Measurements from ENCODE around the gene TEP1. TPM values are rescaled to one million over a fixed set of nuclear protein-coding genes. Genes with fewer than 3 reads are reported as not detected.

TEP1 gene
- total and polyA plus RNA-seq, 10 of the 15 experiments (the other 5 are each of a cell fraction or from before 2014, with no cell fraction given) = 3.3 to 29.7 (median 16.8) TPM

DNA sequence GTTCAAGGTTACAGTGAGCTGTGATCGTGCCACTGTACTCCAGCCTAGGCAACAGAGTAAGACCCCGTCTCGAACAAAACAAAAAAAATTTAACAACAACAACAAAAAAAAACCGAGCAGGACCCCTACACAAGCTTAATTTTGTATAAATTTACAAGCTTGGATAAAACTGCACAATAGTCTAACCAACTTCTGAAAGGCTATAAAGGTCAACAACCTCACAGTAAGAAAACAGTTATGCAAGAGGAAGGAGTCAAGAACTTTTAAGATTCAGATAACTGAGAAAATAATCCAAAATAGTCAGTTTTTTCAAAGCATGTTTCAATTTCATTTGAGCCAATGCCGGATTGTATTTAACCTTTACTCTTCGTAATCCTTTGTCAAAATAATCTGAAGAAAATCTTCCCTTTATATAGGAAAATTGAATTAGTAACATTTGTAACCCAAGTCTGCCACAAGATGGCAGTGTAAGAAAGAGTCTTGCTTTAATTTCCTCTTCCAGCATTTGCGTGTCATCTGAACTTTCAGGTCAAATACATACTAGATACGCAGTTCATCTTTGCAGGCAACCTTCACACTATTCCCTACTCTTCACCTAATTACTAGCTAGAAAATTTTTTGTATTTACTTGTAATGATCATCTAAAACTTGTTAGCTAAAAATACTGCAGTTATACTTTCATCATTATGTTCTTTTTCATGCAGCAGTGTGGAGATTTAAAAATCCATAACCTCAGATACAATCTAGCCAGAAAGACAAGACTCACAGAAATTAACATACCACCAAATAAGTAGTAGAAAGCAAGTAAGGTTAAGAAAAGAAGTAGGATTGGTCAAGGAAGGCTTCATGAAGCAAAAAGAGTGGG, 86.1 kb downstream of the TEP1 start:
- Histone ChIP-seq H3K9me3 (replicated peaks; ENCODE audit: control insufficient read depth, insufficient read depth, low read length) (no peaks in the 10 kb centered on the region), H3K4me2 (ENCODE audit: control insufficient read depth, insufficient read depth) (0 out of 2 replicates have a peak overlapping the region, but pooled peaks have one; percentile 23), H4K20me1 (ENCODE audit: control insufficient read depth, insufficient read depth) (peaks cover 3% of the 10 kb centered on the region; the same call in 1 of the 2 replicates), H3K79me2 (ENCODE audit: control insufficient read depth, insufficient read depth, low read length) (peaks cover 45% of the 10 kb centered on the region), H3K4me1 (ENCODE audit: control insufficient read depth, insufficient read depth, low read length) (no peaks in the 10 kb centered on the region), H3K27ac (ENCODE audit: control insufficient read depth, insufficient read depth) (no peak overlapping the region), H2AFZ (ENCODE audit: control insufficient read depth, low read depth, low read length) (no peak overlapping the region), H3K4me3 (peak overlapping the region; percentile 50; the same call in 1 of the 2 replicates), H3K36me3 (ENCODE audit: control insufficient read depth in 2 of 2, insufficient read depth in 2 of 2, low read length in 1 of 2) (peaks cover 2 to 28% of the 10 kb centered on the region in 2 experiments), H3K27me3 (replicated peaks in 1 of 2; ENCODE audit: control insufficient read depth in 2 of 2, insufficient read depth in 2 of 2, low read length in 1 of 2) (no peaks in the 10 kb centered on the region), H3K9ac (ENCODE audit: control insufficient read depth, insufficient read depth, low read length) (no peak overlapping the region)
- FAIRE-seq (peak; percentile 91), DNase-seq (ENCODE audit: low read depth, low spot score) (peak; percentile 35), ATAC-seq (peak; percentile 62)
- ChIA-PET CTCF (interaction anchor here (0.6 to 11.3 kb wide), 58 partner anchors 10 to 546 kb away, joined by 3 to 216 read pairs (median 5); partner anchors contain the start of genes ANG, APEX1, OSGEP and PARP2), SMC1A (ENCODE audit: uncharacterized antibody, unreplicated experiment) (interaction anchor here (0.6 to 7.4 kb wide), 38 partner anchors 8 to 365 kb away, joined by 3 to 110 read pairs (median 4); partner anchors contain the start of genes APEX1, OSGEP, PARP2 and PIP4P1), POLR2A (interaction anchor here (1.0 to 7.4 kb wide), 4 partner anchors 15 to 280 kb away, joined by 3 to 96 read pairs (median 6); partner anchors contain the start of genes PARP2, PIP4P1 and TEP1), RAD21 (ENCODE audit: unreplicated experiment) (interaction anchor here (0.8 to 7.9 kb wide), 29 partner anchors 9 to 530 kb away, joined by 3 to 78 read pairs (median 4); partner anchors contain the start of genes APEX1, PARP2, PIP4P1 and TEP1)
- 49% methylated on average over 8 of the region's 8 CpGs for WGBS (ENCODE audit: insufficient coverage, insufficient replicate concordance, low lambda C conversion rate, missing lambda C conversion rate)
- intact Hi-C loops (cut with micrococcal nuclease; ENCODE audit: unreplicated experiment) (loop anchor here (1.0 to 5.0 kb wide), 4 partner anchors 86 to 356 kb away; partner anchors contain the start of gene TEP1), in situ Hi-C loops (cut with MboI) (loop anchor here (5.0 kb wide), 1 partner anchor 280 kb away; no protein-coding TSS in a partner anchor)
- no TSS peak for BruUV-seq (replicated peaks)
- peak; percentile 80 for TF ChIP-seq RAD21 (IDR thresholded peaks at IDR 0.05; ENCODE audit: insufficient read depth, low read depth, low read length)
- TF ChIP-seq BACH1 (IDR thresholded peaks at IDR 0.05; ENCODE audit: borderline replicate concordance) = no peak
- TF ChIP-seq SMARCA5 (IDR thresholded peaks at IDR 0.05) = 0 out of 2 replicates have a peak, but pooled peaks have one; percentile 48
- no peak for TF ChIP-seq GABPA (IDR thresholded peaks at IDR 0.05; ENCODE audit: low read depth)
- TF ChIP-seq, protein P1, sequence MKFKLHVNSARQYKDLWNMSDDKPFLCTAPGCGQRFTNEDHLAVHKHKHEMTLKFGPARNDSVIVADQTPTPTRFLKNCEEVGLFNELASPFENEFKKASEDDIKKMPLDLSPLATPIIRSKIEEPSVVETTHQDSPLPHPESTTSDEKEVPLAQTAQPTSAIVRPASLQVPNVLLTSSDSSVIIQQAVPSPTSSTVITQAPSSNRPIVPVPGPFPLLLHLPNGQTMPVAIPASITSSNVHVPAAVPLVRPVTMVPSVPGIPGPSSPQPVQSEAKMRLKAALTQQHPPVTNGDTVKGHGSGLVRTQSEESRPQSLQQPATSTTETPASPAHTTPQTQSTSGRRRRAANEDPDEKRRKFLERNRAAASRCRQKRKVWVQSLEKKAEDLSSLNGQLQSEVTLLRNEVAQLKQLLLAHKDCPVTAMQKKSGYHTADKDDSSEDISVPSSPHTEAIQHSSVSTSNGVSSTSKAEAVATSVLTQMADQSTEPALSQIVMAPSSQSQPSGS (IDR thresholded peaks at IDR 0.05; ENCODE audit: low read length) = no peak
- no peak for TF ChIP-seq MTA3 (IDR thresholded peaks at IDR 0.05; ENCODE audit: borderline replicate concordance, low read length)
- TF ChIP-seq CHD2 (IDR thresholded peaks at IDR 0.05; ENCODE audit: borderline replicate concordance, low read depth, low read length) = no peak
- TF ChIP-seq, protein P2, sequence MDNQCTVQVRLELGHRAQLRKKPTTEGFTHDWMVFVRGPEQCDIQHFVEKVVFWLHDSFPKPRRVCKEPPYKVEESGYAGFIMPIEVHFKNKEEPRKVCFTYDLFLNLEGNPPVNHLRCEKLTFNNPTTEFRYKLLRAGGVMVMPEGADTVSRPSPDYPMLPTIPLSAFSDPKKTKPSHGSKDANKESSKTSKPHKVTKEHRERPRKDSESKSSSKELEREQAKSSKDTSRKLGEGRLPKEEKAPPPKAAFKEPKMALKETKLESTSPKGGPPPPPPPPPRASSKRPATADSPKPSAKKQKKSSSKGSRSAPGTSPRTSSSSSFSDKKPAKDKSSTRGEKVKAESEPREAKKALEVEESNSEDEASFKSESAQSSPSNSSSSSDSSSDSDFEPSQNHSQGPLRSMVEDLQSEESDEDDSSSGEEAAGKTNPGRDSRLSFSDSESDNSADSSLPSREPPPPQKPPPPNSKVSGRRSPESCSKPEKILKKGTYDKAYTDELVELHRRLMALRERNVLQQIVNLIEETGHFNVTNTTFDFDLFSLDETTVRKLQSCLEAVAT (IDR thresholded peaks at IDR 0.05) = no peak
- TF ChIP-seq CEBPB (IDR thresholded peaks at IDR 0.05; ENCODE audit: borderline replicate concordance in 1 of 2, low read depth in 2 of 2, low read length in 2 of 2) = no peak
- TF ChIP-seq ASH2L (IDR thresholded peaks at IDR 0.05; ENCODE audit: borderline replicate concordance, low read depth) = no peak
- 0 out of 2 replicates have a peak, but pooled peaks have one; percentile 10 for TF ChIP-seq CREM (IDR thresholded peaks at IDR 0.05; ENCODE audit: low read depth)
- no peak for TF ChIP-seq HDGF (IDR thresholded peaks at IDR 0.05)
- TF ChIP-seq, protein P3, sequence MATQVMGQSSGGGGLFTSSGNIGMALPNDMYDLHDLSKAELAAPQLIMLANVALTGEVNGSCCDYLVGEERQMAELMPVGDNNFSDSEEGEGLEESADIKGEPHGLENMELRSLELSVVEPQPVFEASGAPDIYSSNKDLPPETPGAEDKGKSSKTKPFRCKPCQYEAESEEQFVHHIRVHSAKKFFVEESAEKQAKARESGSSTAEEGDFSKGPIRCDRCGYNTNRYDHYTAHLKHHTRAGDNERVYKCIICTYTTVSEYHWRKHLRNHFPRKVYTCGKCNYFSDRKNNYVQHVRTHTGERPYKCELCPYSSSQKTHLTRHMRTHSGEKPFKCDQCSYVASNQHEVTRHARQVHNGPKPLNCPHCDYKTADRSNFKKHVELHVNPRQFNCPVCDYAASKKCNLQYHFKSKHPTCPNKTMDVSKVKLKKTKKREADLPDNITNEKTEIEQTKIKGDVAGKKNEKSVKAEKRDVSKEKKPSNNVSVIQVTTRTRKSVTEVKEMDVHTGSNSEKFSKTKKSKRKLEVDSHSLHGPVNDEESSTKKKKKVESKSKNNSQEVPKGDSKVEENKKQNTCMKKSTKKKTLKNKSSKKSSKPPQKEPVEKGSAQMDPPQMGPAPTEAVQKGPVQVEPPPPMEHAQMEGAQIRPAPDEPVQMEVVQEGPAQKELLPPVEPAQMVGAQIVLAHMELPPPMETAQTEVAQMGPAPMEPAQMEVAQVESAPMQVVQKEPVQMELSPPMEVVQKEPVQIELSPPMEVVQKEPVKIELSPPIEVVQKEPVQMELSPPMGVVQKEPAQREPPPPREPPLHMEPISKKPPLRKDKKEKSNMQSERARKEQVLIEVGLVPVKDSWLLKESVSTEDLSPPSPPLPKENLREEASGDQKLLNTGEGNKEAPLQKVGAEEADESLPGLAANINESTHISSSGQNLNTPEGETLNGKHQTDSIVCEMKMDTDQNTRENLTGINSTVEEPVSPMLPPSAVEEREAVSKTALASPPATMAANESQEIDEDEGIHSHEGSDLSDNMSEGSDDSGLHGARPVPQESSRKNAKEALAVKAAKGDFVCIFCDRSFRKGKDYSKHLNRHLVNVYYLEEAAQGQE (IDR thresholded peaks at IDR 0.05; ENCODE audit: low read depth, low read length) = no peak
- TF ChIP-seq ATF7 (IDR thresholded peaks at IDR 0.05; ENCODE audit: low read depth) = 0 out of 2 replicates have a peak, but pooled peaks have one; percentile 12
- peak; percentile 69 for TF ChIP-seq NR2F1 (conservative IDR thresholded peaks at IDR 0.05)
